Testis (tissue), 3 donors: ENCODE results near the gene PON2. TPM values are rescaled to one million over a fixed set of nuclear protein-coding genes. Genes with fewer than 3 reads are reported as not detected.

Source experiments
- DNase-seq: peaks from one replicate; pipeline ENCODE4 v3.0.0-alpha.2; 2019
- H3K27ac ChIP-seq, 2 donors: fragments of 200-600 bp; sonication (generic); one replicate each; pipeline ENCODE4 v1.5.1; 2019
- H3K27me3 ChIP-seq: fragments of 200-600 bp; sonication (generic); one replicate; pipeline ENCODE4 v1.5.1; 2019
- H3K36me3 ChIP-seq: fragments of 200-600 bp; sonication (generic); one replicate; pipeline ENCODE4 v1.5.1; 2017; ENCODE audit warnings: low read depth; ENCODE audit errors: missing control alignments
- H3K4me1 ChIP-seq: fragments of 200-600 bp; sonication (generic); one replicate; pipeline ENCODE4 v1.5.1; 2019
- H3K4me3 ChIP-seq, 2 donors: fragments of 200-600 bp; sonication (generic); one replicate each; pipeline ENCODE4 v1.5.1; 2017 to 2019
- H3K9me3 ChIP-seq: fragments of 200-600 bp; sonication (generic); one replicate; pipeline ENCODE4 v1.5.1; 2017
- CTCF ChIP-seq, 3 experiments: fragments of 450-650 bp in 2 of 3; fragments of 200-600 bp in 1 of 3; sonication (generic) in 1 of 3; IDR thresholded peaks; one replicate each; pipeline ENCODE4 v1.5.1; 2016 to 2019; ENCODE audit warnings: antibody characterized with exemption in 3 of 3, mild to moderate bottlenecking in 2 of 3, moderate library complexity in 1 of 3
- POLR2A ChIP-seq: fragments of 450-650 bp; IDR thresholded peaks from one replicate; pipeline ENCODE4 v1.6.1; 2017; ENCODE audit warnings: antibody characterized with exemption, mild to moderate bottlenecking, moderate library complexity
- WGBS, 2 donors: methylation state at CpG; one replicate each; pipeline ENCODE4 v1.1.5; 2018; 5-methylcytosine and 5-hydroxymethylcytosine counted together
- intact Hi-C: fragments of 100-400 bp; cut with DNase I; formaldehyde crosslinking; loops from one replicate; pipeline ENCODE4 v1.15.1; 2023; ENCODE audit warnings: low total_unique reads
- polyA plus RNA-seq: library from polyadenylated mRNA; stranded (reverse); fragments of 350-450 nt; fragmentation: Illumina TruSeq; extraction: RNeasy Lipid Tissue Mini Kit (QIAGEN cat#74804); gene quantifications from one replicate; pipeline ENCODE4 v1.2.3, GENCODE V29; 2014; ENCODE audit warnings: low read depth, low replicate concordance; ENCODE audit not compliant: insufficient read depth
- total RNA-seq, 2 donors: library from RNA; depleted of rRNA; stranded (reverse); fragments of >200 nt; gene quantifications; one replicate each; pipeline ENCODE4 v1.2.3, GENCODE V29; 2016

The PON2 gene
- total and polyA plus RNA-seq, 3 donors from 2014 or later, result 53.4 to 138 (median 108) TPM

- TF ChIP-seq CTCF (IDR thresholded peaks at IDR 0.05), result no peak
- TF ChIP-seq POLR2A, result no peak
- Histone ChIP-seq H3K4me3 (no peak overlapping the region), H3K4me1 (no peaks in the 10 kb centered on the region), H3K9me3 (no peaks in the 10 kb centered on the region), H3K27me3 (no peaks in the 10 kb centered on the region), H3K27ac (no peak overlapping the region), H3K36me3 (no peaks in the 10 kb centered on the region)
- WGBS, 2 donors, result 73 to 86% methylated on average over 5 of the region's 5 CpGs
- no peak for DNase-seq
- intact Hi-C loops, result no loop called here
Observed at GRCh38 chr7:95429241-95429990, 5.4 kb downstream of the PON2 start.

- no peaks in the 10 kb centered on the region for H3K9me3 ChIP-seq
- H3K4me1 ChIP-seq, result no peaks in the 10 kb centered on the region
- no peaks in the 10 kb centered on the region for H3K27me3 ChIP-seq
- no peak overlapping the region for H3K27ac ChIP-seq
- H3K4me3 ChIP-seq, result no peak overlapping the region
- 80 to 90% methylated on average over 3 of the region's 3 CpGs for WGBS, 2 donors
- intact Hi-C loops, result no loop called here
- TF ChIP-seq POLR2A (no peak), CTCF (IDR thresholded peaks at IDR 0.05) (no peak)
- no peak for DNase-seq
- no peaks in the 10 kb centered on the region for H3K36me3 ChIP-seq
Observed at GRCh38 chr7:95427914-95428516, 6.8 kb downstream of the PON2 start.

- whole genome bisulfite sequencing, 2 donors, result 63 to 79% methylated on average over 7 of the region's 7 CpGs
- no peak for DNase-seq
- TF ChIP-seq POLR2A, result no peak
- TF ChIP-seq CTCF (IDR thresholded peaks at IDR 0.05), result no peak
- no peaks in the 10 kb centered on the region for H3K4me1 ChIP-seq
- no peaks in the 10 kb centered on the region for H3K36me3 ChIP-seq
- H3K9me3 ChIP-seq, result no peaks in the 10 kb centered on the region
- H3K27ac ChIP-seq, result peak overlapping the region in 1 of 2 donors; percentile 8
- H3K4me3 ChIP-seq, result no peak overlapping the region
- H3K27me3 ChIP-seq, result no peaks in the 10 kb centered on the region
- intact Hi-C loops, result no loop called here
Observed at GRCh38 chr7:95427166-95427565, 7.7 kb downstream of the PON2 start.

GRCh38 chr7:95425694-95426093 lies 9.1 kb downstream of the PON2 start:
- Histone ChIP-seq H3K27me3 (no peaks in the 10 kb centered on the region), H3K9me3 (no peaks in the 10 kb centered on the region), H3K27ac (no peak overlapping the region), H3K36me3 (no peaks in the 10 kb centered on the region), H3K4me3 (no peak overlapping the region), H3K4me1 (peaks cover 6% of the 10 kb centered on the region)
- intact Hi-C loops, result no loop called here
- no peak for DNase-seq
- no peak for TF ChIP-seq CTCF (IDR thresholded peaks at IDR 0.05)
- TF ChIP-seq POLR2A, result no peak
- WGBS, 2 donors, result 89 to 94% methylated on average over 2 of the region's 2 CpGs
